ENCODE data around the gene FUOM. TPM values are rescaled to one million over a fixed set of nuclear protein-coding genes. Genes with fewer than 3 reads are reported as not detected.
A peak's percentile ranks its signal among the peaks of the same experiment; 100 is the strongest.

The FUOM gene, protein sequence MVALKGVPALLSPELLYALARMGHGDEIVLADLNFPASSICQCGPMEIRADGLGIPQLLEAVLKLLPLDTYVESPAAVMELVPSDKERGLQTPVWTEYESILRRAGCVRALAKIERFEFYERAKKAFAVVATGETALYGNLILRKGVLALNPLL
- 10 to 100 TPM; 15.2 to 23.6 TPM for total RNA-seq
- polyA plus RNA-seq: 10 to 100 TPM; 26.3 to 54.8 TPM
- long read RNA-seq, donor 1, partial matches to known transcripts: 9 of 15 reads
- long read RNA-seq, donor 1, other reads (novel, unspliced or antisense): 2 of 15 reads
- long read RNA-seq, donor 2, transcript FUOM-201 (6 exons, 709 nt): major isoform, 7 of 17 reads
- long read RNA-seq, donor 2, partial matches to known transcripts: 8 of 17 reads
- long read RNA-seq, donor 2, other reads (novel, unspliced or antisense): 1 of 17 reads

DNA sequence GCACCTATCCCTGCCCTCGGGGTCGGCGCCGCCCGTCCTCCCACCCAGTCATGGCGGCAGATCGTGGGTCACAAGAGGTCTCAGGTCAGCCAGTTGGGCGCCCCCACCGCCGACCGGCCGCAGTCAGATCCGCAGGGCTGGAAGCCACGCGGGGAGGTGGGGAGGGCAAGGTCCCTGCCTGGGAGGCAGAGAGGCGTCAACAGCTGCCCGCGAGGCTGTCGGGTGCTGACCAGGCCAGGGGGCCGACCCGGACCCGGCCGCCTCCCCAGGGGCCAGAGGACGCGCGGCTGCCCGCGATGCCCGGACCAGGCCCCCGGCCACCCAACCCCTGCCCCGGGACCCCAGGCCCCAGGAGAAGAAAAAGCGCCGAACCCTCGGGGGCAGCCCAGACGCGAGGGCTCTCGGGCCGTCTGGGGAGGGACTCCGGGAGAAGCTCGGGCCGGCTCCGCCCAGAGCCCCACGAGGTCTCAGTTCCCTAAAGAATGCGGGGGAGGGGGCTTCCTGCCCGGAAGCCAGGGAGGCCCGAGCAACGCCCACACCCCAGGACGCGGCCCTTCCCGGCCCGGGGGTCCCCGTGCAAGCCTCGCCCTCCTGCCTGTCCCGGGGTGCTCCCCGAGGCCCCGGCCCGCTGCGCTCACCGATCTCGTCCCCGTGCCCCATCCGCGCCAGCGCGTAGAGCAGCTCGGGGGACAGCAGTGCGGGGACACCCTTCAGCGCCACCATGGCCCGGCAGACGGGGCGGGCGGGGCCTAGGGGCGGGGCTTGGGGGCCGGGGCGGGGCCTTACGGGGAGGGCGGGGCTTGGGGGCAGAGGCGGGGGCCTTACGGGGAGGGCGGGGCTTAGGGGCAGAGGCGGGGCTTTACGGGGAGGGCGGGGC lies at the start of gene FUOM:
Gene FUOM (minus strand): TSS at position 735 of the 877 bp plus-strand sequence. CDS start 12 bp downstream, at position 723.
- H3K36me3 ChIP-seq (ENCODE audit: control insufficient read depth in 1 of 2, insufficient read depth in 2 of 2, low read length in 1 of 2): no peaks in the 10 kb centered on the region
- DNase-seq: peak; percentile 77 to 84
- peak; percentile 72 for ATAC-seq (ENCODE audit: low FRiP score)
- 2 to 4% methylated on average over 52 to 83 of the region's 83 CpGs for WGBS, 2 donors
- no peaks in the 10 kb centered on the region for H3K4me1 ChIP-seq (ENCODE audit: control insufficient read depth in 1 of 2, insufficient read depth in 2 of 2, low read length in 2 of 2)
- H3K27ac ChIP-seq (ENCODE audit: low read depth in 1 of 2, low read length in 2 of 2): no peak within 1 kb of the TSS
- no peaks in the 10 kb centered on the region for H3K27me3 ChIP-seq (ENCODE audit: control insufficient read depth in 1 of 2, insufficient read depth in 2 of 2, low read length in 1 of 2)
- intact Hi-C loops (cut with DNase I): no loop called here
- no peaks in the 10 kb centered on the region for H3K9me3 ChIP-seq (ENCODE audit: control insufficient read depth, low read length)
- H3K4me3 ChIP-seq (ENCODE audit: low read length in 2 of 2): peak within 1 kb of the TSS; percentile 51 to 56

DNA sequence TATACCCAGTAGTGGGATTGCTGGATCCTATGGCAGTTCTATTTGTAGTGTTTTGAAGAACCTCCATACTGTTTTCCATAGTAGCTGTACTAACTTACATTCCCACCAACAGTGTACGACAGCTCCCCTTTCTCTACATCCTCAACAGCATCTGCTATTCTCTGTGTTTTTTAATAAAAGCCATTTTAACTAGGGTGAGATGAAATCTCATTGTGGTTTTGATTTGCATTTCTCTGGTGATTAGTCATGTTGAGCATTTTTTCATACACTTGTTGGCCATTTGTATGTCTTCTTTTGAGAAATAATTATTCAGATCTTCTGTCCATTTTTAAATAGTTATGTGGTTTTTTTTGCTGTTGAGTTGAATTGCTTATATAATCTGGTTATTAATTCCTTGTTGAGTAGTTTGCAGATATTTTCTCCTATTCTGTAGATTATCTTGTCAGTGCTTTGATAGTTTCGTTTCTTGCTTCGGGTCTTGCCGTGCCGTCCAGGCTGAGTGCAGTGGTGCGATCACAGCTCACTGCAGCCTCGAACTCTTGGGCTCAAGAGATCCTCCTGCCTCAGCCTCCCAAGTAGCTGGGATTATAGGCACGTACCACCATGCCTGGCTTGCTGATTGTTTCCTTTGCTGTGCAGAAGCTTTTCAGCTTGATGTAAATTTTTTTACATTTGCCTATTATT lies 48.2 kb upstream of the FUOM start:
- ATAC-seq (ENCODE audit: low FRiP score) (no peak), DNase-seq (no peak)
- Histone ChIP-seq H3K27ac (ENCODE audit: low read depth in 1 of 2, low read length in 2 of 2) (no peak overlapping the region), H3K9me3 (ENCODE audit: control insufficient read depth, low read length) (no peaks in the 10 kb centered on the region), H3K4me3 (ENCODE audit: low read length in 2 of 2) (no peak overlapping the region), H3K36me3 (ENCODE audit: control insufficient read depth in 1 of 2, insufficient read depth in 2 of 2, low read length in 1 of 2) (peaks cover 0 to 3% of the 10 kb centered on the region in 2 donors), H3K27me3 (ENCODE audit: control insufficient read depth in 1 of 2, insufficient read depth in 2 of 2, low read length in 1 of 2) (no peaks in the 10 kb centered on the region), H3K4me1 (ENCODE audit: control insufficient read depth in 1 of 2, insufficient read depth in 2 of 2, low read length in 2 of 2) (no peaks in the 10 kb centered on the region)
- intact Hi-C loops (cut with DNase I): no loop called here
- WGBS, 2 donors: 90 to 94% methylated on average over 8 of the region's 8 CpGs

DNA sequence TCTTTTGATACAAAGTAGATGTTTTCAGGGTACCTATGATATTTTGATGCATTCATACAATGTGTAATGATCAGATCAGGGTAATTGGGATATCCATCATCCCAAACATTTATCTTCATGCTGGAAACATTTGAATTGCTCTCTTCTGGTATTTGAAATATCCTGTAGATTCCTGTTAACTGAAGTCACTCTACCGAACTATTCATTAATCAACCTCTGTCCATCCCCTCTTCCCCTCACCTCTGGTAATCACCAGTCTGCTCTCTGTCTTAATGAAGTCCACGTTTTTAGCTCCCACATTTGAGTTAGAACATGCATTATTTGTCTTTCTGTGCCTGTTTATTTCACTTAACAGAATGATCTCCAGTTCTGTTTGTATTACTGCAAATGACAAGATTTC lies 47.5 kb upstream of the FUOM start:
- no peaks in the 10 kb centered on the region for H3K9me3 ChIP-seq (ENCODE audit: control insufficient read depth, low read length)
- H3K36me3 ChIP-seq (ENCODE audit: control insufficient read depth in 1 of 2, insufficient read depth in 2 of 2, low read length in 1 of 2): peaks cover 0 to 3% of the 10 kb centered on the region in 2 donors
- no peak overlapping the region for H3K27ac ChIP-seq (ENCODE audit: low read depth in 1 of 2, low read length in 2 of 2)
- H3K27me3 ChIP-seq (ENCODE audit: control insufficient read depth in 1 of 2, insufficient read depth in 2 of 2, low read length in 1 of 2): no peaks in the 10 kb centered on the region
- intact Hi-C loops (cut with DNase I): no loop called here
- H3K4me3 ChIP-seq (ENCODE audit: low read length in 2 of 2): no peak overlapping the region
- ATAC-seq (ENCODE audit: low FRiP score) (no peak), DNase-seq (no peak)
- H3K4me1 ChIP-seq (ENCODE audit: control insufficient read depth in 1 of 2, insufficient read depth in 2 of 2, low read length in 2 of 2): no peaks in the 10 kb centered on the region
- 43 to 49% methylated on average over 2 of the region's 2 CpGs for WGBS, 2 donors

DNA sequence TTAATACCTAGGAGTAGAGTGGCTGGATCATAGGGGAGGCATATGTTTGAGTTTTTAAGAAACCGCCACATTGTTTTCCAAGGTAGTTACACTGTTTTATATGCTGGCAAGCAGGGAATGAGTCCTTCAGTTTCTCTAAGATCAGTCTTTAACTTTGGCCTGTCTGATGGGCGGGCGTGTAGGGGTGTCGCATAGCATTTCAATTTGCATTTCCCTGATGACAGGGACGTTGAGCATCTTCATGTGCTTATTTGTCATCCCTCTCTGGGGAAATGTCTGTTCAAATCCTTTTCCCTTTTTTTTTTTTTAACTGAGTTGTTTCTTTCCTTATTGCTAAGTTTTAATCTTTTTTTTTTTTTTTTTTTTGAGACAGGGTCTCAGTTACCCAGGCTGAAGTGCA lies 46.0 kb upstream of the FUOM start:
- Histone ChIP-seq H3K27ac (ENCODE audit: low read depth in 1 of 2, low read length in 2 of 2) (no peak overlapping the region), H3K4me3 (ENCODE audit: low read length in 2 of 2) (no peak overlapping the region), H3K4me1 (ENCODE audit: control insufficient read depth in 1 of 2, insufficient read depth in 2 of 2, low read length in 2 of 2) (no peaks in the 10 kb centered on the region), H3K27me3 (ENCODE audit: control insufficient read depth in 1 of 2, insufficient read depth in 2 of 2, low read length in 1 of 2) (no peaks in the 10 kb centered on the region), H3K9me3 (ENCODE audit: control insufficient read depth, low read length) (no peaks in the 10 kb centered on the region), H3K36me3 (ENCODE audit: control insufficient read depth in 1 of 2, insufficient read depth in 2 of 2, low read length in 1 of 2) (peaks cover 0 to 3% of the 10 kb centered on the region in 2 donors)
- intact Hi-C loops (cut with DNase I): no loop called here
- ATAC-seq (ENCODE audit: low FRiP score) (no peak), DNase-seq (no peak)
- WGBS, 2 donors: 94 to 95% methylated on average over 5 of the region's 5 CpGs

DNA sequence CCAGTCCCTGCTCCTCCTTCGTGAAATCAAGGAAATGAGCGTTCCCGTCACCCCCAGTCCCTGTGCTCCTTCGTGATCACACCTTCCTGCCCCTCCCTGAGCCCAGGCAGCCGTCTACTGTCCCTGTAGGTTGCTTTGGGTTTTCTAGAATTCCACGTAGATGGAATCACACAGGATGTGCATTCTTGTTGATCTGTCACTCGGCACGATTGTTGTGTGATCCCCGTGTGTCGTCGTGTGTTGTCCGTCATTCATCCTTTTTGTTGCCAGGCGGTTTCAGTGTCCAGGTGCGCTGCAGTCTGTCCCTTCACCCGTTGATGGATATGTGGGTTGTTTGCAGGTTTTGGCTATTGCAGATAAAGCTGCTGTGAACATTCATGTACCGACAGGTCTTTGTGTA lies 45.5 kb upstream of the FUOM start:
- intact Hi-C loops (cut with DNase I): no loop called here
- no peak overlapping the region for H3K27ac ChIP-seq (ENCODE audit: low read depth in 1 of 2, low read length in 2 of 2)
- H3K9me3 ChIP-seq (ENCODE audit: control insufficient read depth, low read length): no peaks in the 10 kb centered on the region
- no peaks in the 10 kb centered on the region for H3K4me1 ChIP-seq (ENCODE audit: control insufficient read depth in 1 of 2, insufficient read depth in 2 of 2, low read length in 2 of 2)
- 84 to 85% methylated on average over 16 of the region's 16 CpGs for WGBS, 2 donors
- H3K27me3 ChIP-seq (ENCODE audit: control insufficient read depth in 1 of 2, insufficient read depth in 2 of 2, low read length in 1 of 2): no peaks in the 10 kb centered on the region
- no peak overlapping the region for H3K4me3 ChIP-seq (ENCODE audit: low read length in 2 of 2)
- ATAC-seq (ENCODE audit: low FRiP score) (no peak), DNase-seq (no peak)
- peaks cover 0 to 3% of the 10 kb centered on the region in 2 donors for H3K36me3 ChIP-seq (ENCODE audit: control insufficient read depth in 1 of 2, insufficient read depth in 2 of 2, low read length in 1 of 2)

DNA sequence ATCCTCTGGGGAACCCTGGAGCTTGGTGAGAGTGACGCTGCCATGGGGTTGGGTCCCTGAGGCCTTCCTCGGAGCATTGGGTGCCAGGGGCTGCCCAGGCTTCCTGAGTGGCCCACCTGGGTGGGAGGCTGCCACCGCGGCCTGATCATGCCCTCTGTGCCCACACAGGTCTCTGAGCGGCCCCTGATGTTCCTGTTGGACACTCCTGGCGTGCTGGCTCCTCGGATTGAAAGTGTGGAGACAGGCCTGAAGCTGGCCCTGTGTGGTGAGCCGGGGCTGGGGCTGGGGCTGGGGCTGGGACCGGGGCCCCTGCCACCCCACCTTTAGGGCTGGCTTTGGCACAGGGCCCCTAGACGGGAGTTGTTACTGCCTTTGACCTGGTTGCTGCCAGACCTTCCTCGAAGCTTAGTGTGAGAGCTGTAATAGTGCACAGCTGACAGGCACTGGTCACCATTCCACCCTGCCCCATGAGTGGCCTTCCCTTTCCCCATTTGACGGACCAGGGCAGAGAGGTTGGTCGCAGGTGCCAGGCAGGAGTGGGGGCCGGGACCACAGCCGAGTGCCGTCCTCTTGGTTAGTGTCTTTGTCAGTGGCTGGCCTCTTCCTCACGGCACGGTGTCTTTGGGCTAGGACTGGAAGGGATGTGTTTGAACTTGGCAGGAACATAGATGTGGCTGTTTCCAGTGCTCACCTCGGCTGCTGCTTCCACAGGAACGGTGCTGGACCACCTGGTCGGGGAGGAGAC lies 44.3 kb upstream of the FUOM start:
- H3K27ac ChIP-seq (ENCODE audit: low read depth in 1 of 2, low read length in 2 of 2): no peak overlapping the region
- H3K36me3 ChIP-seq (ENCODE audit: control insufficient read depth in 1 of 2, insufficient read depth in 2 of 2, low read length in 1 of 2): peaks cover 0 to 3% of the 10 kb centered on the region in 2 donors
- no peaks in the 10 kb centered on the region for H3K27me3 ChIP-seq (ENCODE audit: control insufficient read depth in 1 of 2, insufficient read depth in 2 of 2, low read length in 1 of 2)
- DNase-seq: peak in 1 of 2 donors; percentile 53
- peak; percentile 26 for ATAC-seq (ENCODE audit: low FRiP score)
- no peak overlapping the region for H3K4me3 ChIP-seq (ENCODE audit: low read length in 2 of 2)
- intact Hi-C loops (cut with DNase I): no loop called here
- 97 to 98% methylated on average over 21 of the region's 21 CpGs for WGBS, 2 donors
- no peaks in the 10 kb centered on the region for H3K4me1 ChIP-seq (ENCODE audit: control insufficient read depth in 1 of 2, insufficient read depth in 2 of 2, low read length in 2 of 2)
- H3K9me3 ChIP-seq (ENCODE audit: control insufficient read depth, low read length): no peaks in the 10 kb centered on the region

DNA sequence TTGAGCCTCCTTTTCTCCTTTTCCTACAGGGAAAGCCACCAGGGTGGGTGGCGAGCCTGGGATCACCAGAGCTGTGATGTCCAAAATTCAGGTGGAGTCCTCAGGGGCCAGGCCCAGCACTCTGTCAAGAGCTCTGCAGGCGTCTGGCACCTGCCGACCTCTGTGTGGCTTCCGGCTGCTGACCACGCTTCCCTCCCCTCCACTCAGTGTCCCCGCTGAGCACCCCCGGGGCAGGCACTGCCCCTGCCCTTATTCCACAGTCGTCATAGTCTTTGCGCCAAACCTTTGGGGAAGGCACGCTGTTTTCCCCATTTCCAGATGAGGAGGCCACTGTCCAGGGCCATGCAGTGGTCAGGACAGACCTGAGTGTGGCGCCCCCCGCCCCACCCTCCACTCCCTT lies 43.7 kb upstream of the FUOM start:
- H3K4me3 ChIP-seq (ENCODE audit: low read length in 2 of 2): no peak overlapping the region
- H3K27ac ChIP-seq (ENCODE audit: low read depth in 1 of 2, low read length in 2 of 2): no peak overlapping the region
- intact Hi-C loops (cut with DNase I): no loop called here
- ATAC-seq (ENCODE audit: low FRiP score): peak; percentile 11
- WGBS, 2 donors: 94 to 95% methylated on average over 12 of the region's 12 CpGs
- no peaks in the 10 kb centered on the region for H3K4me1 ChIP-seq (ENCODE audit: control insufficient read depth in 1 of 2, insufficient read depth in 2 of 2, low read length in 2 of 2)
- no peaks in the 10 kb centered on the region for H3K9me3 ChIP-seq (ENCODE audit: control insufficient read depth, low read length)
- DNase-seq: peak in 1 of 2 donors; percentile 70
- peaks cover 0 to 3% of the 10 kb centered on the region in 2 donors for H3K36me3 ChIP-seq (ENCODE audit: control insufficient read depth in 1 of 2, insufficient read depth in 2 of 2, low read length in 1 of 2)
- no peaks in the 10 kb centered on the region for H3K27me3 ChIP-seq (ENCODE audit: control insufficient read depth in 1 of 2, insufficient read depth in 2 of 2, low read length in 1 of 2)
